Erythroblast (primary cell): ENCODE results near the gene SDK2.

ENCODE experiments used
- GATA1 ChIP-seq: IDR thresholded peaks from 2 replicates; pipeline ENCODE4 v1.6.1; 2011; ENCODE audit warnings: low read depth, mild to moderate bottlenecking, control low read depth, low read length, moderate library complexity
- POLR2A ChIP-seq: IDR thresholded peaks from 2 replicates; pipeline ENCODE4 v1.6.1; 2011; ENCODE audit warnings: mild to moderate bottlenecking, low read length

DNA sequence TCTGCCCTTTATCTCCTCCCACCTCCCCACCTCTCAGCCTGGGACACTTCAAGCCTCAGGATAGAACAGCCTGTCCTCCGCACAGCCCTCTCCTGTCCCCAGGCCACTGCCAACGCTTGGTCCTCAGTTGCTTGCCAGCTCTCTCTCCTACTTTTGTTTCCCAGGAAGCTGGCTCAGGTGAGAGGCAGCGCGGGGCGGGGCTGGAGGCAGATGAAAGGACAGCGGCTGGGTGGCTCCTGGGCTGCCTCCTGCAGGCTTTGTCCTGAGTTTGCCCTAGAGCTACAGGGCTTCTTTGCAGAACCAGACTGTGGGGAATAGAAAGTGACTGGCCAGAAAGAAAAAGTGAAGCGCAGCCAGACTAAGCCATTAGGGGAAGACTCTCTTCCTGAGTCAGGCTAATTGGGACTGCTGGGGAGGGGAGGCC, 284.2 kb downstream of the SDK2 start:
- TF ChIP-seq POLR2A (no peak), GATA1 (no peak)
